GM18511 (cell line): ENCODE data around the gene NFYC.
"Not testable (repeated sequence)": the region's sequence is repeated elsewhere in the genome, so short reads cannot be mapped to it uniquely, and the experiment has no call there.

ENCODE experiments used
- ATAC-seq: cut with Tn5 transposase; IDR thresholded peaks from one replicate; pipeline ENCODE4 v1.9.1; 2021; ENCODE audit warnings: mild to moderate bottlenecking, moderate library complexity; ENCODE audit not compliant: unreplicated experiment

NFYC gene

GRCh38 chr1:40704817-40705733 lies 13.6 kb downstream of the NFYC start:
- ATAC-seq = no peak

- ATAC-seq = no peak
Observed at GRCh38 chr1:40706626-40707025, 15.1 kb downstream of the NFYC start.

- peak; percentile 79 for ATAC-seq
Observed at GRCh38 chr1:40708750-40709099, 17.2 kb downstream of the NFYC start.

- peak; percentile 93 for ATAC-seq
Observed at GRCh38 chr1:40709100-40709801, 17.7 kb downstream of the NFYC start.

- ATAC-seq = no peak
Observed at GRCh38 chr1:40709802-40710278, 18.3 kb downstream of the NFYC start.

GRCh38 chr1:40710581-40711315 lies 19.2 kb downstream of the NFYC start:
- no peak for ATAC-seq

GRCh38 chr1:40711465-40712404 lies 20.2 kb downstream of the NFYC start:
- ATAC-seq = no peak

- ATAC-seq = no peak
Observed at GRCh38 chr1:40712405-40712944, 21.0 kb downstream of the NFYC start.

GRCh38 chr1:40712997-40713396 lies 21.5 kb downstream of the NFYC start:
- ATAC-seq = no peak

GRCh38 chr1:40715491-40716059 lies 24.1 kb downstream of the NFYC start:
- ATAC-seq = no peak

GRCh38 chr1:40717065-40717464 lies 25.6 kb downstream of the NFYC start:
- ATAC-seq = no peak

GRCh38 chr1:40717955-40718354 lies 26.5 kb downstream of the NFYC start:
- ATAC-seq = no peak

GRCh38 chr1:40720493-40720892 lies 29.0 kb downstream of the NFYC start:
- no peak for ATAC-seq

- no peak for ATAC-seq
Observed at GRCh38 chr1:40722622-40723021, 31.1 kb downstream of the NFYC start.

- no peak for ATAC-seq
Observed at GRCh38 chr1:40723196-40723955, 31.9 kb downstream of the NFYC start.

GRCh38 chr1:40727662-40728061 lies 36.2 kb downstream of the NFYC start:
- not testable (repeated sequence) for ATAC-seq

- ATAC-seq = not testable (repeated sequence)
Observed at GRCh38 chr1:40729316-40729862, 37.9 kb downstream of the NFYC start.

GRCh38 chr1:40732756-40733301 lies 41.3 kb downstream of the NFYC start:
- no peak for ATAC-seq
